ENCODE results near the gene ADCY2.

DNA sequence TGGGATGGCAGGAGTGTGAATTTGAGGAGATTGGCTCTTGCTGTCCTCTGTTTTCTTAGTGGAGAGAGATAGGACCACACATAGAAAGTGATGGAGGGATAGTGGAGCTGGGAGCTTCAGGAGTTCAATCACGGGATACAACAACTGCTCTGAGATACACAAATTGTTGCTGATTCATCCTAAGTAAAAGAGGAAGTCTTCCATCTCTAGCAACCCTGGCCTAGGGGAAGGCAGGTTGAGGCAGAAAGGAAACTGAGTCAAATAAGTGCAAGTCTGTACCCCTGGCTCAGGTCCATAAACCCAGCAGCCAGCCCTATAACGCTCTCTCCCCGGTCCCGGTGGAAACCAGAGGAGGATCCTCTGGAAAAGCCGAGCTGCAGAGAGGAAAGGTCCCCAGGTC lies 97.7 kb downstream of the ADCY2 start:
- no peak for TF ChIP-seq CTCF (IDR thresholded peaks at IDR 0.05; ENCODE audit: low read depth, low read length)
- no peak for TF ChIP-seq EZH2phosphoT487 (IDR thresholded peaks at IDR 0.05; ENCODE audit: low read depth)

Measured in OCI-LY3 (cell line).